ENCODE results near the gene COLGALT1.
"Not testable (repeated sequence)": the region's sequence is repeated elsewhere in the genome, so short reads cannot be mapped to it uniquely, and the experiment has no call there.

The COLGALT1 gene

GRCh38 chr19:17555480-17555928 lies at the start of gene COLGALT1:
COLGALT1 (plus strand) TSS chr19:17555649; CDS start chr19:17555714, 65 bp downstream.
- Histone ChIP-seq H3K4me1 (ENCODE audit: control insufficient read depth in 1 of 2, insufficient read depth in 2 of 2, low read length in 2 of 2) (peaks cover 3 to 4% of the 10 kb centered on the region in 2 donors), H3K27ac (ENCODE audit: low read length) (peak within 1 kb of the TSS; percentile 87), H3K36me3 (ENCODE audit: control insufficient read depth in 1 of 2, insufficient read depth in 2 of 2, low read length in 2 of 2) (peaks cover 7 to 17% of the 10 kb centered on the region in 2 donors), H3K9me3 (ENCODE audit: control insufficient read depth in 1 of 2, low read length in 2 of 2) (no peaks in the 10 kb centered on the region), H3K4me3 (ENCODE audit: low read depth in 1 of 2, low read length in 2 of 2) (peak within 1 kb of the TSS; percentile 93 to 99), H3K27me3 (ENCODE audit: low read depth, low read length) (no peaks in the 10 kb centered on the region)

DNA sequence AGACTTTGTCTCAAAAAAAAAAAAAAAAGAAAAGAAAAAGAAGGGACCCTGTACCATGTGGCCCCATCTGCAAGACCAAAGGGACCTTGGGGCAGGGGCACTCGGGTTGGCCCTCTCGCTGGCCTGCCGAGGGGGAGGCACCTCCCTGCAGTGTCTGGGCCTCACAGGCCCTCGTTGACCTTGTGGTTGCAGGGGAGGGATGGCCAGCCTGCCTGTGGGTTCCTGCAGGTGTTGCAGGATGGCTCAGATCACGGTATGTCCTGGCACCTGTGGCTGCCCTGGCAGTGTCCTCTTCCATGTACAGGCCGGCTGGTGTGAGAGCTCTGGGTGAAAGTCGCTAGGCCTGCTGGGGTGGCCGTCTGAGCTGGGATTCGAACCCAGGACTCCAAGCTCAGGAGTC lies 48.7 kb upstream of the COLGALT1 start:
- Histone ChIP-seq H3K9me3 (ENCODE audit: control insufficient read depth in 1 of 2, low read length in 2 of 2) (no peaks in the 10 kb centered on the region), H3K36me3 (ENCODE audit: control insufficient read depth in 1 of 2, insufficient read depth in 2 of 2, low read length in 2 of 2) (peaks cover 0 to 3% of the 10 kb centered on the region in 2 donors), H3K4me1 (ENCODE audit: control insufficient read depth in 1 of 2, insufficient read depth in 2 of 2, low read length in 2 of 2) (peaks cover 5 to 26% of the 10 kb centered on the region in 2 donors), H3K4me3 (ENCODE audit: low read depth in 1 of 2, low read length in 2 of 2) (no peak overlapping the region), H3K27me3 (ENCODE audit: low read depth, low read length) (no peaks in the 10 kb centered on the region), H3K27ac (ENCODE audit: low read length) (no peak overlapping the region)

DNA sequence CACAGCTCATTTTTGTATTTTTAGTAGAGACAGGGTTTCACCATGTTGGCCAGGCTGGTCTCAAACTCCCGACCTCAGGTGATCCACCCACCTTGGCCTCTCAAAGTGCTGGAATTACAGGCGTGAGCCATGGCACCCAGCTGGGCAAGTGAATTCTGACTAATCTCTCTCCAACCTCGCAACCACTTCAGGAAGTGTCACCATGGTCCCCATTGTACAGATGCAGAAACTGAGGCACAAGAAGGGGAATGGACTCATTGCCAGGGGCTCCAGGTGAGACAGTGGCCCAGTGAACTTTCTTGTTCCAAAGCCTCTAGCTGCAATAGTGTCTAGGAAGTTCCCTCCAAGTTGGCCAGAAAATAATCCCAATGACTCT lies 46.9 kb upstream of the COLGALT1 start:
- H3K27ac ChIP-seq (ENCODE audit: low read length); H3K9me3 ChIP-seq (ENCODE audit: control insufficient read depth in 1 of 2, low read length in 2 of 2); H3K27me3 ChIP-seq (ENCODE audit: low read depth, low read length); H3K4me3 ChIP-seq (ENCODE audit: low read depth in 1 of 2, low read length in 2 of 2); H3K36me3 ChIP-seq (ENCODE audit: control insufficient read depth in 1 of 2, insufficient read depth in 2 of 2, low read length in 2 of 2): not testable (repeated sequence)
- H3K4me1 ChIP-seq (ENCODE audit: control insufficient read depth in 1 of 2, insufficient read depth in 2 of 2, low read length in 2 of 2) = peaks cover 5 to 34% of the 10 kb centered on the region in 2 donors

GRCh38 chr19:17510220-17510993 lies 45.0 kb upstream of the COLGALT1 start:
- Histone ChIP-seq H3K27ac (ENCODE audit: low read length) (peak overlapping the region; percentile 78), H3K27me3 (ENCODE audit: low read depth, low read length) (no peaks in the 10 kb centered on the region), H3K36me3 (ENCODE audit: control insufficient read depth in 1 of 2, insufficient read depth in 2 of 2, low read length in 2 of 2) (peaks cover 0 to 4% of the 10 kb centered on the region in 2 donors), H3K9me3 (ENCODE audit: control insufficient read depth in 1 of 2, low read length in 2 of 2) (no peaks in the 10 kb centered on the region), H3K4me1 (ENCODE audit: control insufficient read depth in 1 of 2, insufficient read depth in 2 of 2, low read length in 2 of 2) (peaks cover 5 to 30% of the 10 kb centered on the region in 2 donors), H3K4me3 (ENCODE audit: low read depth in 1 of 2, low read length in 2 of 2) (peak overlapping the region; percentile 66 to 80)

GRCh38 chr19:17511724-17512573 lies 43.5 kb upstream of the COLGALT1 start:
- Histone ChIP-seq H3K27me3 (ENCODE audit: low read depth, low read length) (no peaks in the 10 kb centered on the region), H3K4me3 (ENCODE audit: low read depth in 1 of 2, low read length in 2 of 2) (peak overlapping the region; percentile 66 to 80), H3K4me1 (ENCODE audit: control insufficient read depth in 1 of 2, insufficient read depth in 2 of 2, low read length in 2 of 2) (peaks cover 5 to 25% of the 10 kb centered on the region in 2 donors), H3K36me3 (ENCODE audit: control insufficient read depth in 1 of 2, insufficient read depth in 2 of 2, low read length in 2 of 2) (peaks cover 0 to 16% of the 10 kb centered on the region in 2 donors), H3K27ac (ENCODE audit: low read length) (peak overlapping the region; percentile 78), H3K9me3 (ENCODE audit: control insufficient read depth in 1 of 2, low read length in 2 of 2) (no peaks in the 10 kb centered on the region)

DNA sequence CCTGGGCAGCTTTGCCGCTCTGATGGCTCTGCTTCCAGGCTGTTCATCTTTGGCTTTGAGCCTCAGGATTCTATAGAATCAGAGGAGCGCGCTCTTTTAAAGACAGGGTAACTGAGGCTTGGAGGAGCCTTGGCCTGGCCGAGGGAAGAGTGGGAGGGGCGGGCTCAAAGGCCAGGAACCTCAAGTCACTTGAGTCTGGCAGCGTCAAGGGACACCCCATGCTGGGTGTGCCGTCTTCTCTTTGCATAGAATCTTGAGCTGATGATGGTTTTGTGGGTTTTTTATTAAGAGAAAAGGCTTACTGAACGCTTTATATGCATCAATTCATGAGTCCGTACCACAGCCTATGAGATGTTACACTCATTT lies 42.9 kb upstream of the COLGALT1 start:
- Histone ChIP-seq H3K27ac (ENCODE audit: low read length) (peak overlapping the region; percentile 60), H3K9me3 (ENCODE audit: control insufficient read depth in 1 of 2, low read length in 2 of 2) (peaks cover 4 to 5% of the 10 kb centered on the region in 2 donors), H3K4me1 (ENCODE audit: control insufficient read depth in 1 of 2, insufficient read depth in 2 of 2, low read length in 2 of 2) (peaks cover 5 to 25% of the 10 kb centered on the region in 2 donors), H3K4me3 (ENCODE audit: low read depth in 1 of 2, low read length in 2 of 2) (peak overlapping the region; percentile 66 to 80), H3K36me3 (ENCODE audit: control insufficient read depth in 1 of 2, insufficient read depth in 2 of 2, low read length in 2 of 2) (peaks cover 6 to 22% of the 10 kb centered on the region in 2 donors), H3K27me3 (ENCODE audit: low read depth, low read length) (no peaks in the 10 kb centered on the region)

DNA sequence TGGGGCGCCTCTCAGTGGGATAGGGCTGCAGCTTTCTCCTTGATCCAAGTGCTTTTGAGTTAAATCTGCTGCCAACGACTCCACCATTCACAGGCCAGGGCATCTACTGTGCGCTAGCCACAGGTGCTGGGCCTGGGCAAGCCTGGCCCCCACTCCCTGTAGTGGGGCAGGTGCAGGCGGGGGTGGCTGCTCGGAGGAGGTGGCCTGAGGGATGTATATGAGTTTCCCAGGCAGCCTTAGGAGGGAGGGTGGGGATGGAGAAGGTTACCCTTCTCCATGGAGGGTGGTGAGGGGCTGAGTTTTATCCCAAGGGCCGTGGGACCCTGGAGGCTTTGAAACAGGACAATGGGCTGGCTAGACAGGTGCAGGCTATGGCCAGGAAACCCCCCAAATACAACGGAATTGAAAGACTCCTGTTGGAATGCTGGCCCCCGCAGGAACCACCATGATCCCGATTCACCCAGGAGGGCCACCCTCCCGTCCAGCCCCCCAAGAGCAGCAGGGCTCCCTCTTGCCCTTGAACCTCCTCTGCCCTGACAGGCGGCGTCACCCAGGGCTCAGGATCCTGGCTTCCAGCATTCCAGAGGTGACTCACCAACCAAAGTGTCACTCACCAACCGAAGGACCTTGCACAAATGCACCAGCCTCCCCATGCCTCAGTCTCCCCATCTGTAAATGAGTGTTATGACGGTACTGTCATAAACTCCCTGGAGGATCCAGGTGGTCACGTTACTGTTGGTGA lies 39.9 kb upstream of the COLGALT1 start:
- H3K36me3 ChIP-seq (ENCODE audit: control insufficient read depth in 1 of 2, insufficient read depth in 2 of 2, low read length in 2 of 2) = peaks cover 10 to 38% of the 10 kb centered on the region in 2 donors
- no peaks in the 10 kb centered on the region for H3K27me3 ChIP-seq (ENCODE audit: low read depth, low read length)
- peaks cover under 1 to 10% of the 10 kb centered on the region in 2 donors for H3K4me1 ChIP-seq (ENCODE audit: control insufficient read depth in 1 of 2, insufficient read depth in 2 of 2, low read length in 2 of 2)
- peaks cover 9 to 17% of the 10 kb centered on the region in 2 donors for H3K9me3 ChIP-seq (ENCODE audit: control insufficient read depth in 1 of 2, low read length in 2 of 2)
- H3K4me3 ChIP-seq (ENCODE audit: low read depth in 1 of 2, low read length in 2 of 2) = no peak overlapping the region
- H3K27ac ChIP-seq (ENCODE audit: low read length) = no peak overlapping the region

DNA sequence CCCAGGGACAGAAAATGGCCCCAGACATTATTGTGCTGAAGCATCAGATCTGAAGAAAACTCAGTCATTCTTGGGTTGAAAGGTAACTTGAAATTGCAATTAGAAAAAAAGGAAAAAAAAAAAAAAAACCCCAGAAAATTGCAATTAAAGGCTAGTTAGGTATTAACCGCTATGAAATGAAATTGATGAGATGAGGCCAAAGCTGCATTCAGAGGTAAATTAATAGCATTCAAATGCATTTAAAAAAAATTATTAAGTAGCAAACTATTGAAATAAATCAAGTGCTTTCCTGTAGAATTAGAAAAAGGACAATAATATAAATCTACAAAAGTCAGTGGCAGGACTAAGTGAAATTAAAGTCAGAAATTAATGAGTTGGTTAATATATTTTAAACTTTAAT lies 37.6 kb upstream of the COLGALT1 start:
- H3K4me3 ChIP-seq (ENCODE audit: low read depth in 1 of 2, low read length in 2 of 2) = no peak overlapping the region
- H3K4me1 ChIP-seq (ENCODE audit: control insufficient read depth in 1 of 2, insufficient read depth in 2 of 2, low read length in 2 of 2) = peaks cover 0 to 3% of the 10 kb centered on the region in 2 donors
- H3K27ac ChIP-seq (ENCODE audit: low read length) = no peak overlapping the region
- H3K9me3 ChIP-seq (ENCODE audit: control insufficient read depth in 1 of 2, low read length in 2 of 2) = peaks cover 9 to 17% of the 10 kb centered on the region in 2 donors
- H3K27me3 ChIP-seq (ENCODE audit: low read depth, low read length) = no peaks in the 10 kb centered on the region
- H3K36me3 ChIP-seq (ENCODE audit: control insufficient read depth in 1 of 2, insufficient read depth in 2 of 2, low read length in 2 of 2) = peaks cover 10 to 41% of the 10 kb centered on the region in 2 donors

- not testable (repeated sequence) for H3K4me3 ChIP-seq (ENCODE audit: low read depth in 1 of 2, low read length in 2 of 2); H3K27ac ChIP-seq (ENCODE audit: low read length); H3K27me3 ChIP-seq (ENCODE audit: low read depth, low read length); H3K4me1 ChIP-seq (ENCODE audit: control insufficient read depth in 1 of 2, insufficient read depth in 2 of 2, low read length in 2 of 2)
- Histone ChIP-seq H3K9me3 (ENCODE audit: control insufficient read depth in 1 of 2, low read length in 2 of 2) (peaks cover 9 to 17% of the 10 kb centered on the region in 2 donors), H3K36me3 (ENCODE audit: control insufficient read depth in 1 of 2, insufficient read depth in 2 of 2, low read length in 2 of 2) (peaks cover 10 to 41% of the 10 kb centered on the region in 2 donors)
Observed at GRCh38 chr19:17518654-17519053, 36.8 kb upstream of the COLGALT1 start.

- no peak overlapping the region for H3K27ac ChIP-seq (ENCODE audit: low read length)
- H3K27me3 ChIP-seq (ENCODE audit: low read depth, low read length) = no peaks in the 10 kb centered on the region
- peaks cover 9 to 17% of the 10 kb centered on the region in 2 donors for H3K9me3 ChIP-seq (ENCODE audit: control insufficient read depth in 1 of 2, low read length in 2 of 2)
- H3K4me1 ChIP-seq (ENCODE audit: control insufficient read depth in 1 of 2, insufficient read depth in 2 of 2, low read length in 2 of 2) = peaks cover 0 to 4% of the 10 kb centered on the region in 2 donors
- H3K4me3 ChIP-seq (ENCODE audit: low read depth in 1 of 2, low read length in 2 of 2) = no peak overlapping the region
- H3K36me3 ChIP-seq (ENCODE audit: control insufficient read depth in 1 of 2, insufficient read depth in 2 of 2, low read length in 2 of 2) = peaks cover 10 to 41% of the 10 kb centered on the region in 2 donors
Observed at GRCh38 chr19:17519967-17520366, 35.5 kb upstream of the COLGALT1 start.

- Histone ChIP-seq H3K4me1 (ENCODE audit: control insufficient read depth in 1 of 2, insufficient read depth in 2 of 2, low read length in 2 of 2) (peaks cover 0 to 4% of the 10 kb centered on the region in 2 donors), H3K4me3 (ENCODE audit: low read depth in 1 of 2, low read length in 2 of 2) (no peak overlapping the region), H3K9me3 (ENCODE audit: control insufficient read depth in 1 of 2, low read length in 2 of 2) (peaks cover 9 to 17% of the 10 kb centered on the region in 2 donors), H3K27me3 (ENCODE audit: low read depth, low read length) (no peaks in the 10 kb centered on the region), H3K27ac (ENCODE audit: low read length) (no peak overlapping the region), H3K36me3 (ENCODE audit: control insufficient read depth in 1 of 2, insufficient read depth in 2 of 2, low read length in 2 of 2) (peaks cover 10 to 37% of the 10 kb centered on the region in 2 donors)
Observed at GRCh38 chr19:17520865-17521264, 34.6 kb upstream of the COLGALT1 start.

All from muscle layer of duodenum (tissue), 2 donors.